Ramos (cell line): Measurements from ENCODE around the gene B3GALT6.

Experiments
- in situ Hi-C: fragments of 300-500 bp; cut with MboI; formaldehyde crosslinking; loops from one replicate; pipeline ENCODE4 v1.14.3; 2022; ENCODE audit warnings: low sequenced_read_pairs; ENCODE audit not compliant: unreplicated experiment

The B3GALT6 gene

DNA sequence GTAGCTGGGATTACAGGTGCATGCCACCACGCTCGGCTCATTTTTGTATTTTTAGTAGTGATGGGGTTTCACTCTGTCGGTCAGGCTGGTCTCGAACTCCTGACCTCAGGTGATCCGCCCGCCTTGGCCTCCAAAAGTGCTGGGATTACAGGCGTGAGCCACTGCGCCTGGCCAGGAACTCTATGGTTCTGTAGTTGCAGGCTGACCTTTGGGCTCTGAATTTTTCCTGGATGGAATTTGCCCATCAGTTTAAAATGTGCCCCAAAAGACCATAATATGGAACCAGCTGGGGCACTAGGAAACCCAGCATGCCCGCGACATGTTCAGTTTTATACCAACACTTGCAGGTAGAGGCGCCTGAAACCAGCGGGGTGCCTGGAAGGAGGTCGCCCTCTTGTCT lies 46.6 kb downstream of the B3GALT6 start:
- in situ Hi-C loops: no loop called here

DNA sequence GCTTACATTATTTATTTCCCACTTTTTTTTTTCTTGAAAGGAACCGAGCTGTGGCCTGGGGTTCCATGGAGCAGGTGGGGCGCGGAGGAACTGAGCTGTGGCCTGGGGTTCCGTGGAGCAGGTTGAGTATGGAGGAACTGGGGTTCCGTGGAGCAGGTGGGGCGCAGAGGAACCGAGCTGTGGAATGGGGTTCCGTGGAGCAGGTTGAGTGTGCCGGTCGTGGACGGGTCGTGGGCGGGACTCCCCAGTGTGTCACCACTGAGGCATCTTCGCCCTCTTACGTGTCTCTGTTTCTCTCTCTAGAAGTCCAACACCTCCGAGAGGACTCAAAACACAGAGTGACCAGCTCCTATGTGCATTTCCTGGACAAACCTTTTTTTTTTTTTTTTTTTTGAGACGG lies 47.0 kb downstream of the B3GALT6 start:
- in situ Hi-C loops: no loop called here

DNA sequence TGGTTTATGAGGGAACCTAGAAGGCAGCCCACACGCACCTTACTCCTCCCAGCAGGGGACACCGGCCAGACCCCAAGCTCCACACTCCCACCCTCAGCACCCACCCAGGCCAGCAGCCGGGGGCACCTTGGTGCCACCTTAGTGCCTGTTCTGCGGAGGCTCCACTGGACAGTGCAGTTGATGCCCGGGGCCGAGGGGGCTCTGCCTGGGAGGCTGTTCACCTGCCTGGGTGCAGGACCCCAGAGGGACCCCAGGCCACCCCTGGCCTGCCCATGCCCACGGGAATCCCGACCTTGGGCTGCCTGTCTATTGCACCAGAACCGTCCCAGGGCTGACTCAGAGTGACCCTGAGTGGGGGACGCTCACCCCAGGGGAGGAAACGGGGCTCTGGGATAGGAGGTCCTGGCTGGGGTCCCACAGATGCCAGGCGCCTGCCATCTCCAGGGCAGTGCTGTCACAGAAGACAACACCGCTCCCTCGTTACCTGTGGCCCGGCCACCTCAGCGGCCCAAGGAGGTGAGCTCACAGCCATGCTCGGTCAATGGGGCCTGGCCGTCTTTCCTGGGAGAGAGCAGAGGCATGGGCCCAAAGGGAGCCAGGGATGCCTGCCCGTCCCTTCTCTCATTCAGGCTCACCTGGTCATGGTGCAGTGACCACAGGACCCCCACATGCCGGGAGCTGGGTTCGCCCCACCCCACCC lies 48.9 kb downstream of the B3GALT6 start:
- in situ Hi-C loops: no loop called here

DNA sequence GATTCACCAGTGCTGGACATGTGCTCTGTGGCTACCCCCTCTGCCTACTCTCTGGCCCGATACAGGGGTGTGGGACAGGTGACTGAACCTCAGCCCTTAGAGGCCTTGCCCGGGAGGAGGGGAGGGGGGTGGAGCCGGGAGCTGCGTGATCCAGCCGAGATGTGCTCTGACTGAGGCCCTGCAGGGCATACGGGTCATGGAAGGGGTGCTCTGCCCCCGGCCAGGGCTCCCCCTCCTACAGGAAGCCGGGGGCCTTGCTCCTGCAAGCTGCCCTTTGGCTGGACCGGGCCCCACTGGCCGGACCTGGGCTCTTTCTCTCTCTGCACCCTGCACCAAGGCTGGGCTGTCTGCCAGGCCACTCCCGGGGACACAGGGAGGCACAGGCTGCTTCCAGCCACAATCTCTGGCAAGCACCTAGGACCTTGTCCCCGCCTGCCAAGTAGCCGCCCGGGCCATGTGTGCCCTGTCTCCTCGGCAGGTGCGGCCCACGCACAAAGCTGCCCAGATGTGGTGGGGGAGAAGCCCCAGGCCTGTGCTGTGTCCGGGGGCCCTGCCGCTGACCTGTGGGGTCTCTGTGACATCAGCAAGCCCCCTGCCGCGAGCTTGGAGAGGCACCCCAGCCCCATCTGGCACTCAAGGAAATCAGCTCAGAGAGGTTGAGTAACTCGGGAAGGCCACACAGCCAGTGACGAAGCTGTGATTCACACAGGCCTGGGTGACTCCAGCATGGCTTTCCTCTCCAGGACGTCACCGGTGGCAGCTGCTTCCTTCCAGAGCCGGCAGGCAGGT lies 49.7 kb downstream of the B3GALT6 start:
- in situ Hi-C loops: no loop called here

DNA sequence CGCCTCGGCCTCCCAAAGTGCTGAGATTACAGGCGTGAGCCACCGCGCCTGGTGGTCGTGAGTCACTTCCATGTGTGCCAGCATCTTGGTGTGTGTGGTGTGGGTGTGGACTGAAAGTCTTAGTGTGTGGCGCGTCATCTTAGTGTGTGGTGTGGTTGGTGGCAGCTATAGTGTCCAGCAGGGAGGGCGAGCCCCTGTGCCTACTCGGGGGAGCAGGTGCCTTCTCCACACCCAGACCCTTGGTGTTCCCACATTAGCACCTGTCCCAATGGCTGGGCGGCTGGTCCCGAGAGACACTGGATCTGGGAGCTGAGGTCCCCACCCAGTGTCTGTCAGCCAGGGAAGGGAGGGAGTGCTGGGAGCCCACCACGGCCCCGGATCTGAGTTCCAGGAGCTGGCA lies 51.0 kb downstream of the B3GALT6 start:
- in situ Hi-C loops: no loop called here

DNA sequence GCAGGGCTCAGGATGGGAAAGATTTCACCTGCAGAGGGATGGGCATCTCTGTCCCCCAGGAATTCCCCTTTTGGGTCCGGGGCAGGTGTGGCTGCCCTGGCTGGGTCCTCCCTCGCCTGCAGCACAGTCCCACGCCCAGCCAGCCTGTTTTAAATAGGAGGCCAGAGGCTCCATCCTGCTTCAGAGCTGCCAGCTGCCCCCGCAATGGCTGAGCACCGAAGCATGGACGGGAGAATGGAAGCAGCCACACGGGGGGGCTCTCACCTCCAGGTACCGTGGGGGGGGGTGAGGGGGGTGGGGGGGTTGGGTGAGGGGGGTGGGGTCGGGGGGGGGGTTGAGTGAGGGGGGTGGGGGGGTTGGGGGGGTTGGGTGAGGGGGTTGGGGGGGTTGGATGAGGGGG lies 51.8 kb downstream of the B3GALT6 start:
- in situ Hi-C loops: no loop called here
